GM23338 (cell line): ENCODE measurements around the gene COL16A1. TPM values are rescaled to one million over a fixed set of nuclear protein-coding genes. Genes with fewer than 3 reads are reported as not detected.

Experiments used
- ATAC-seq: fragments of 200-7000 bp; cut with Tn5 transposase; 3 replicates; pipeline ENCODE4 v1.9.1; 2020
- DNase-seq: peaks from one replicate; pipeline ENCODE4 v3.0.0-alpha.2; 2015; ENCODE audit warnings: low spot score
- H2AFZ ChIP-seq: fragments of 200-600 bp; sonication (generic); 2 replicates; pipeline ENCODE4 v1.8.0; 2016; ENCODE audit warnings: antibody characterized with exemption, mild to moderate bottlenecking, moderate library complexity
- H3F3A ChIP-seq: fragments of 200-600 bp; sonication (generic); replicated peaks from 2 replicates; pipeline ENCODE4 v1.8.0; 2017; ENCODE audit warnings: antibody characterized with exemption, mixed run types, low read depth
- H3K27ac ChIP-seq: fragments of 200-600 bp; sonication (generic); 2 replicates; pipeline ENCODE4 v1.6.1; 2016; ENCODE audit warnings: low read depth
- H3K27me3 ChIP-seq: fragments of 200-600 bp; sonication (generic); 2 replicates; pipeline ENCODE4 v1.8.0; 2016; ENCODE audit warnings: mild to moderate bottlenecking, mixed run types, moderate library complexity; ENCODE audit not compliant: insufficient read depth
- H3K36me3 ChIP-seq: fragments of 200-600 bp; sonication (generic); 2 replicates; pipeline ENCODE4 v1.8.0; 2016; ENCODE audit warnings: mild to moderate bottlenecking; ENCODE audit not compliant: insufficient read depth
- H3K4me1 ChIP-seq: fragments of 200-600 bp; sonication (generic); 2 replicates; pipeline ENCODE4 v1.8.0; 2016; ENCODE audit warnings: mild to moderate bottlenecking, moderate library complexity; ENCODE audit not compliant: insufficient read depth
- H3K4me2 ChIP-seq: fragments of 200-600 bp; sonication (generic); 2 replicates; pipeline ENCODE4 v1.7.1; 2017; ENCODE audit warnings: mixed run types
- H3K4me3 ChIP-seq: fragments of 200-600 bp; sonication (generic); 2 replicates; pipeline ENCODE4 v1.6.1; 2016; ENCODE audit warnings: mixed run types
- H3K79me2 ChIP-seq: fragments of 200-600 bp; sonication (generic); replicated peaks from 2 replicates; pipeline ENCODE4 v1.8.0; 2017; ENCODE audit warnings: mild to moderate bottlenecking; ENCODE audit not compliant: insufficient read depth
- H3K9me2 ChIP-seq: fragments of 200-600 bp; sonication (generic); 2 replicates; pipeline ENCODE4 v1.8.0; 2017; ENCODE audit not compliant: insufficient read depth
- H4K20me1 ChIP-seq: fragments of 200-600 bp; sonication (generic); replicated peaks from 2 replicates; pipeline ENCODE4 v1.8.0; 2017; ENCODE audit warnings: mild to moderate bottlenecking; ENCODE audit not compliant: insufficient read depth
- H3K27ac Mint-ChIP-seq: 2 replicates; pipeline ENCODE4 v1.8.0; 2020; ENCODE audit warnings: inconsistent platforms, mild to moderate bottlenecking, moderate library complexity, mixed read lengths
- H3K27me3 Mint-ChIP-seq: 3 replicates; pipeline ENCODE4 v1.8.0; 2022; ENCODE audit warnings: low read depth, mild to moderate bottlenecking, moderate library complexity, mixed read lengths, inconsistent platforms; ENCODE audit not compliant: insufficient read depth, poor library complexity
- H3K36me3 Mint-ChIP-seq: 3 replicates; pipeline ENCODE4 v1.8.0; 2021; ENCODE audit warnings: low read depth, mild to moderate bottlenecking, inconsistent platforms, moderate library complexity, mixed read lengths
- H3K4me1 Mint-ChIP-seq: 3 replicates; pipeline ENCODE4 v1.8.0; 2020; ENCODE audit warnings: mild to moderate bottlenecking, inconsistent platforms, mixed read lengths
- H3K4me3 Mint-ChIP-seq: 3 replicates; pipeline ENCODE4 v1.8.0; 2021; ENCODE audit warnings: moderate library complexity, mild to moderate bottlenecking, inconsistent platforms, mixed read lengths
- H3K9me3 Mint-ChIP-seq: 3 replicates; pipeline ENCODE4 v1.8.0; 2020; ENCODE audit warnings: moderate library complexity, mild to moderate bottlenecking, inconsistent platforms, mixed read lengths
- CREB1 ChIP-seq: fragments of 250-450 bp; sonication (Bioruptor Pico); IDR thresholded peaks from 2 replicates; pipeline ENCODE4 v1.5.0; 2020; ENCODE audit warnings: low read depth, mild to moderate bottlenecking, moderate library complexity
- CTCF ChIP-seq, 2 experiments: fragments of 200-600 bp in 1 of 2; sonication (generic) in 1 of 2; conservative IDR thresholded peaks; 2 replicates each; pipeline versions ENCODE4 v1.5.1 to v1.6.1; 2016 to 2017; ENCODE audit warnings: antibody characterized with exemption in 2 of 2, low read depth in 2 of 2, mild to moderate bottlenecking in 2 of 2, moderate library complexity in 1 of 2
- ETS1 ChIP-seq: IDR thresholded peaks from 2 replicates; pipeline ENCODE4 v1.6.1; 2016; ENCODE audit warnings: antibody characterized with exemption
- EZH2 ChIP-seq: fragments of 200-600 bp; sonication (generic); IDR thresholded peaks from one replicate; pipeline ENCODE4 v1.8.0; 2017; ENCODE audit warnings: antibody characterized with exemption, mild to moderate bottlenecking, low read depth; ENCODE audit not compliant: unreplicated experiment
- EZH2phosphoT487 ChIP-seq: fragments of 200-600 bp; sonication (generic); IDR thresholded peaks from one replicate; pipeline ENCODE4 v1.8.1; 2018; ENCODE audit warnings: antibody characterized with exemption; ENCODE audit not compliant: unreplicated experiment
- JUNB ChIP-seq: IDR thresholded peaks from one replicate; pipeline ENCODE4 v1.6.1; 2016; ENCODE audit warnings: antibody characterized with exemption; ENCODE audit not compliant: unreplicated experiment
- NANOG ChIP-seq: IDR thresholded peaks from 2 replicates; pipeline ENCODE4 v1.6.1; 2016; ENCODE audit warnings: antibody characterized with exemption, borderline replicate concordance
- POLR2AphosphoS5 ChIP-seq: IDR thresholded peaks from 2 replicates; pipeline ENCODE4 v1.6.1; 2016; ENCODE audit warnings: antibody characterized with exemption, low read depth
- STAT1 ChIP-seq: IDR thresholded peaks from one replicate; pipeline ENCODE4 v1.6.1; 2016; ENCODE audit warnings: antibody characterized with exemption; ENCODE audit not compliant: unreplicated experiment
- ZNF331 ChIP-seq: fragments of 250-450 bp; sonication (Bioruptor Pico); IDR thresholded peaks from 2 replicates; pipeline ENCODE4 v1.5.0; 2020; ENCODE audit warnings: low read depth, mild to moderate bottlenecking, moderate library complexity
- polyA plus RNA-seq: library from polyadenylated mRNA; unstranded; fragments of >200 nt; fragmentation: Nextera tagmentation; extraction: Ambion mirVana; gene quantifications from 2 replicates; pipeline ENCODE4 v1.2.1, GENCODE V29; 2016
- total RNA-seq: library from RNA; depleted of rRNA; stranded (reverse); fragments of >200 nt; shearing (Covaris generic); gene quantifications from 2 replicates; pipeline ENCODE4 v1.2.3, GENCODE V29; 2014
- TF ChIP-seq, protein P1 (sequence below): fragments of 250-450 bp; sonication (Bioruptor Pico); IDR thresholded peaks from 2 replicates; pipeline ENCODE4 v1.5.0; 2020; ENCODE audit warnings: mild to moderate bottlenecking, moderate library complexity
- TF ChIP-seq, protein P2 (sequence below): IDR thresholded peaks from one replicate; pipeline ENCODE4 v1.6.1; 2018; ENCODE audit warnings: antibody characterized with exemption; ENCODE audit not compliant: unreplicated experiment

COL16A1 gene
- total and polyA plus RNA-seq, 2 experiments from 2014 or later, result 4.2 to 13.2 TPM

- H3K9me3 Mint-ChIP-seq, result no peaks in the 10 kb centered on the region
- peaks cover 4% of the 10 kb centered on the region; the same call in 2 of the 3 replicates for H3K4me1 Mint-ChIP-seq
- Histone ChIP-seq H3K36me3 (0 out of 2 replicates have a peak, but pooled peaks cover 2% of the 10 kb centered on the region), H3K9me2 (no peaks in the 10 kb centered on the region), H3K27ac (no peak overlapping the region), H3K79me2 (no peaks in the 10 kb centered on the region), H3F3A (no peaks in the 10 kb centered on the region), H3K4me1 (no peaks in the 10 kb centered on the region), H3K4me3 (no peak overlapping the region), H4K20me1 (no peaks in the 10 kb centered on the region), H3K27me3 (no peaks in the 10 kb centered on the region), H3K4me2 (no peak overlapping the region), H2AFZ (no peak overlapping the region)
- H3K4me3 Mint-ChIP-seq, result no peak overlapping the region; the same call in 2 of the 3 replicates
- ATAC-seq (no peak), DNase-seq (no peak)
- TF ChIP-seq EZH2phosphoT487 (no peak), STAT1 (no peak), EZH2 (no peak), JUNB (no peak), NANOG (no peak), CREB1 (CRISPR knock-in tag) (no peak), CTCF (conservative IDR thresholded peaks at IDR 0.05; ENCODE audit: low read depth in 2 of 2) (no peak), ETS1 (no peak), ZNF331 (CRISPR knock-in tag) (no peak), POLR2AphosphoS5 (no peak)
- TF ChIP-seq, protein P1, sequence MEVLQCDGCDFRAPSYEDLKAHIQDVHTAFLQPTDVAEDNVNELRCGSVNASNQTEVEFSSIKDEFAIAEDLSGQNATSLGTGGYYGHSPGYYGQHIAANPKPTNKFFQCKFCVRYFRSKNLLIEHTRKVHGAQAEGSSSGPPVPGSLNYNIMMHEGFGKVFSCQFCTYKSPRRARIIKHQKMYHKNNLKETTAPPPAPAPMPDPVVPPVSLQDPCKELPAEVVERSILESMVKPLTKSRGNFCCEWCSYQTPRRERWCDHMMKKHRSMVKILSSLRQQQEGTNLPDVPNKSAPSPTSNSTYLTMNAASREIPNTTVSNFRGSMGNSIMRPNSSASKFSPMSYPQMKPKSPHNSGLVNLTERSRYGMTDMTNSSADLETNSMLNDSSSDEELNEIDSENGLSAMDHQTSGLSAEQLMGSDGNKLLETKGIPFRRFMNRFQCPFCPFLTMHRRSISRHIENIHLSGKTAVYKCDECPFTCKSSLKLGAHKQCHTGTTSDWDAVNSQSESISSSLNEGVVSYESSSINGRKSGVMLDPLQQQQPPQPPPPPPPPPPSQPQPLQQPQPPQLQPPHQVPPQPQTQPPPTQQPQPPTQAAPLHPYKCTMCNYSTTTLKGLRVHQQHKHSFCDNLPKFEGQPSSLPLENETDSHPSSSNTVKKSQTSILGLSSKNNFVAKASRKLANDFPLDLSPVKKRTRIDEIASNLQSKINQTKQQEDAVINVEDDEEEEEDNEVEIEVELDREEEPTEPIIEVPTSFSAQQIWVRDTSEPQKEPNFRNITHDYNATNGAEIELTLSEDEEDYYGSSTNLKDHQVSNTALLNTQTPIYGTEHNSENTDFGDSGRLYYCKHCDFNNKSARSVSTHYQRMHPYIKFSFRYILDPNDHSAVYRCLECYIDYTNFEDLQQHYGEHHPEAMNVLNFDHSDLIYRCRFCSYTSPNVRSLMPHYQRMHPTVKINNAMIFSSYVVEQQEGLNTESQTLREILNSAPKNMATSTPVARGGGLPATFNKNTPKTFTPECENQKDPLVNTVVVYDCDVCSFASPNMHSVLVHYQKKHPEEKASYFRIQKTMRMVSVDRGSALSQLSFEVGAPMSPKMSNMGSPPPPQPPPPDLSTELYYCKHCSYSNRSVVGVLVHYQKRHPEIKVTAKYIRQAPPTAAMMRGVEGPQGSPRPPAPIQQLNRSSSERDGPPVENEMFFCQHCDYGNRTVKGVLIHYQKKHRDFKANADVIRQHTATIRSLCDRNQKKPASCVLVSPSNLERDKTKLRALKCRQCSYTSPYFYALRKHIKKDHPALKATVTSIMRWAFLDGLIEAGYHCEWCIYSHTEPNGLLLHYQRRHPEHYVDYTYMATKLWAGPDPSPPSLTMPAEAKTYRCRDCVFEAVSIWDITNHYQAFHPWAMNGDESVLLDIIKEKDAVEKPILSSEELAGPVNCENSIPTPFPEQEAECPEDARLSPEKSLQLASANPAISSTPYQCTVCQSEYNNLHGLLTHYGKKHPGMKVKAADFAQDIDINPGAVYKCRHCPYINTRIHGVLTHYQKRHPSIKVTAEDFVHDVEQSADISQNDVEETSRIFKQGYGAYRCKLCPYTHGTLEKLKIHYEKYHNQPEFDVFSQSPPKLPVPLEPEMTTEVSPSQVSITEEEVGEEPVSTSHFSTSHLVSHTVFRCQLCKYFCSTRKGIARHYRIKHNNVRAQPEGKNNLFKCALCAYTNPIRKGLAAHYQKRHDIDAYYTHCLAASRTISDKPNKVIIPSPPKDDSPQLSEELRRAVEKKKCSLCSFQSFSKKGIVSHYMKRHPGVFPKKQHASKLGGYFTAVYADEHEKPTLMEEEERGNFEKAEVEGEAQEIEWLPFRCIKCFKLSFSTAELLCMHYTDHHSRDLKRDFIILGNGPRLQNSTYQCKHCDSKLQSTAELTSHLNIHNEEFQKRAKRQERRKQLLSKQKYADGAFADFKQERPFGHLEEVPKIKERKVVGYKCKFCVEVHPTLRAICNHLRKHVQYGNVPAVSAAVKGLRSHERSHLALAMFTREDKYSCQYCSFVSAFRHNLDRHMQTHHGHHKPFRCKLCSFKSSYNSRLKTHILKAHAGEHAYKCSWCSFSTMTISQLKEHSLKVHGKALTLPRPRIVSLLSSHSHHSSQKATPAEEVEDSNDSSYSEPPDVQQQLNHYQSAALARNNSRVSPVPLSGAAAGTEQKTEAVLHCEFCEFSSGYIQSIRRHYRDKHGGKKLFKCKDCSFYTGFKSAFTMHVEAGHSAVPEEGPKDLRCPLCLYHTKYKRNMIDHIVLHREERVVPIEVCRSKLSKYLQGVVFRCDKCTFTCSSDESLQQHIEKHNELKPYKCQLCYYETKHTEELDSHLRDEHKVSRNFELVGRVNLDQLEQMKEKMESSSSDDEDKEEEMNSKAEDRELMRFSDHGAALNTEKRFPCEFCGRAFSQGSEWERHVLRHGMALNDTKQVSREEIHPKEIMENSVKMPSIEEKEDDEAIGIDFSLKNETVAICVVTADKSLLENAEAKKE (CRISPR knock-in tag), result no peak
- TF ChIP-seq, protein P2, sequence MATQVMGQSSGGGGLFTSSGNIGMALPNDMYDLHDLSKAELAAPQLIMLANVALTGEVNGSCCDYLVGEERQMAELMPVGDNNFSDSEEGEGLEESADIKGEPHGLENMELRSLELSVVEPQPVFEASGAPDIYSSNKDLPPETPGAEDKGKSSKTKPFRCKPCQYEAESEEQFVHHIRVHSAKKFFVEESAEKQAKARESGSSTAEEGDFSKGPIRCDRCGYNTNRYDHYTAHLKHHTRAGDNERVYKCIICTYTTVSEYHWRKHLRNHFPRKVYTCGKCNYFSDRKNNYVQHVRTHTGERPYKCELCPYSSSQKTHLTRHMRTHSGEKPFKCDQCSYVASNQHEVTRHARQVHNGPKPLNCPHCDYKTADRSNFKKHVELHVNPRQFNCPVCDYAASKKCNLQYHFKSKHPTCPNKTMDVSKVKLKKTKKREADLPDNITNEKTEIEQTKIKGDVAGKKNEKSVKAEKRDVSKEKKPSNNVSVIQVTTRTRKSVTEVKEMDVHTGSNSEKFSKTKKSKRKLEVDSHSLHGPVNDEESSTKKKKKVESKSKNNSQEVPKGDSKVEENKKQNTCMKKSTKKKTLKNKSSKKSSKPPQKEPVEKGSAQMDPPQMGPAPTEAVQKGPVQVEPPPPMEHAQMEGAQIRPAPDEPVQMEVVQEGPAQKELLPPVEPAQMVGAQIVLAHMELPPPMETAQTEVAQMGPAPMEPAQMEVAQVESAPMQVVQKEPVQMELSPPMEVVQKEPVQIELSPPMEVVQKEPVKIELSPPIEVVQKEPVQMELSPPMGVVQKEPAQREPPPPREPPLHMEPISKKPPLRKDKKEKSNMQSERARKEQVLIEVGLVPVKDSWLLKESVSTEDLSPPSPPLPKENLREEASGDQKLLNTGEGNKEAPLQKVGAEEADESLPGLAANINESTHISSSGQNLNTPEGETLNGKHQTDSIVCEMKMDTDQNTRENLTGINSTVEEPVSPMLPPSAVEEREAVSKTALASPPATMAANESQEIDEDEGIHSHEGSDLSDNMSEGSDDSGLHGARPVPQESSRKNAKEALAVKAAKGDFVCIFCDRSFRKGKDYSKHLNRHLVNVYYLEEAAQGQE, result no peak
- H3K36me3 Mint-ChIP-seq, result no peaks in the 10 kb centered on the region; the same call in 2 of the 3 replicates
- H3K27ac Mint-ChIP-seq, result no peak overlapping the region
- peaks cover 13% of the 10 kb centered on the region for H3K27me3 Mint-ChIP-seq
Observed at GRCh38 chr1:31624309-31624708, 79.5 kb downstream of the COL16A1 start.
